NOMO-1 (cell line): ENCODE results near the gene GPR137C.

ENCODE experiments used
- DNase-seq, 2 experiments: peaks; one replicate each; lab custom pipeline; 2025; ENCODE audit not compliant: unreplicated experiment in 2 of 2; lab: John Stamatoyannopoulos, UW

The GPR137C gene

GRCh38 chr14:52660832-52661231 is 108.2 kb downstream of the GPR137C start:
- DNase-seq, result no peak

- DNase-seq, result no peak
Measured at GRCh38 chr14:52661314-52661713, 108.7 kb downstream of the GPR137C start.

GRCh38 chr14:52663850-52664249 is 111.2 kb downstream of the GPR137C start:
- no peak for DNase-seq

- no peak for DNase-seq
Measured at GRCh38 chr14:52678591-52678990, 126.0 kb downstream of the GPR137C start.

GRCh38 chr14:52683985-52684520 is 131.4 kb downstream of the GPR137C start:
- DNase-seq, result no peak

- no peak for DNase-seq
Measured at GRCh38 chr14:52686176-52686575, 133.5 kb downstream of the GPR137C start.
